Measurements from ENCODE around the gene PRR5L.

Gene PRR5L

GRCh38 chr11:36361901-36362391 lies 65.9 kb downstream of the PRR5L start:
- H3K27ac ChIP-seq (ENCODE audit: low read depth, low read length): no peak overlapping the region
- no peaks in the 10 kb centered on the region for H3F3A ChIP-seq (ENCODE audit: insufficient read depth)
- no peak overlapping the region for H2AFZ ChIP-seq (ENCODE audit: low read depth, low read length, severe bottlenecking)
- TF ChIP-seq, protein P1, sequence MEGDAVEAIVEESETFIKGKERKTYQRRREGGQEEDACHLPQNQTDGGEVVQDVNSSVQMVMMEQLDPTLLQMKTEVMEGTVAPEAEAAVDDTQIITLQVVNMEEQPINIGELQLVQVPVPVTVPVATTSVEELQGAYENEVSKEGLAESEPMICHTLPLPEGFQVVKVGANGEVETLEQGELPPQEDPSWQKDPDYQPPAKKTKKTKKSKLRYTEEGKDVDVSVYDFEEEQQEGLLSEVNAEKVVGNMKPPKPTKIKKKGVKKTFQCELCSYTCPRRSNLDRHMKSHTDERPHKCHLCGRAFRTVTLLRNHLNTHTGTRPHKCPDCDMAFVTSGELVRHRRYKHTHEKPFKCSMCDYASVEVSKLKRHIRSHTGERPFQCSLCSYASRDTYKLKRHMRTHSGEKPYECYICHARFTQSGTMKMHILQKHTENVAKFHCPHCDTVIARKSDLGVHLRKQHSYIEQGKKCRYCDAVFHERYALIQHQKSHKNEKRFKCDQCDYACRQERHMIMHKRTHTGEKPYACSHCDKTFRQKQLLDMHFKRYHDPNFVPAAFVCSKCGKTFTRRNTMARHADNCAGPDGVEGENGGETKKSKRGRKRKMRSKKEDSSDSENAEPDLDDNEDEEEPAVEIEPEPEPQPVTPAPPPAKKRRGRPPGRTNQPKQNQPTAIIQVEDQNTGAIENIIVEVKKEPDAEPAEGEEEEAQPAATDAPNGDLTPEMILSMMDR (IDR thresholded peaks at IDR 0.05; ENCODE audit: insufficient read depth, low read length, poor library complexity, severe bottlenecking): no peak
- no peak for TF ChIP-seq EZH2phosphoT487 (conservative IDR thresholded peaks at IDR 0.05; ENCODE audit: low read length)
- no peaks in the 10 kb centered on the region for H3K79me2 ChIP-seq (ENCODE audit: insufficient read depth, low read length)
- no peak overlapping the region for H3K9ac ChIP-seq (ENCODE audit: low read length)
- H3K27me3 ChIP-seq (ENCODE audit: low read length): no peaks in the 10 kb centered on the region
- no peak overlapping the region for H3K4me3 ChIP-seq (ENCODE audit: insufficient read depth, low read length, poor library complexity, severe bottlenecking)
- H4K20me1 ChIP-seq (ENCODE audit: low read depth, low read length): no peaks in the 10 kb centered on the region
- H3K4me2 ChIP-seq (ENCODE audit: low read depth, low read length, poor library complexity, severe bottlenecking): no peak overlapping the region
- no peaks in the 10 kb centered on the region for H3K36me3 ChIP-seq (ENCODE audit: low read length)
- no peaks in the 10 kb centered on the region for H3K9me3 ChIP-seq (ENCODE audit: insufficient read depth, low read length)
- no peaks in the 10 kb centered on the region for H3K9me2 ChIP-seq (replicated peaks; ENCODE audit: insufficient read depth, low read length)

- Histone ChIP-seq H3K9me2 (replicated peaks; ENCODE audit: insufficient read depth, low read length) (no peaks in the 10 kb centered on the region), H3K9ac (ENCODE audit: low read length) (no peak overlapping the region), H3K4me3 (ENCODE audit: insufficient read depth, low read length, poor library complexity, severe bottlenecking) (no peak overlapping the region), H3F3A (ENCODE audit: insufficient read depth) (no peaks in the 10 kb centered on the region), H2AFZ (ENCODE audit: low read depth, low read length, severe bottlenecking) (no peak overlapping the region), H3K79me2 (ENCODE audit: insufficient read depth, low read length) (no peaks in the 10 kb centered on the region), H4K20me1 (ENCODE audit: low read depth, low read length) (no peaks in the 10 kb centered on the region), H3K9me3 (ENCODE audit: insufficient read depth, low read length) (no peaks in the 10 kb centered on the region), H3K36me3 (ENCODE audit: low read length) (no peaks in the 10 kb centered on the region), H3K27ac (ENCODE audit: low read depth, low read length) (no peak overlapping the region), H3K4me2 (ENCODE audit: low read depth, low read length, poor library complexity, severe bottlenecking) (no peak overlapping the region), H3K27me3 (ENCODE audit: low read length) (no peaks in the 10 kb centered on the region)
- TF ChIP-seq, protein P1 (IDR thresholded peaks at IDR 0.05; ENCODE audit: insufficient read depth, low read length, poor library complexity, severe bottlenecking): no peak
- TF ChIP-seq EZH2phosphoT487 (conservative IDR thresholded peaks at IDR 0.05; ENCODE audit: low read length): no peak
These were observed 66.8 kb downstream of the PRR5L start for GRCh38 chr11:36362902-36363301.

GRCh38 chr11:36363361-36364268 lies 67.5 kb downstream of the PRR5L start:
- Histone ChIP-seq H3K4me3 (ENCODE audit: insufficient read depth, low read length, poor library complexity, severe bottlenecking) (no peak overlapping the region), H3F3A (ENCODE audit: insufficient read depth) (no peaks in the 10 kb centered on the region), H3K79me2 (ENCODE audit: insufficient read depth, low read length) (no peaks in the 10 kb centered on the region), H3K27ac (ENCODE audit: low read depth, low read length) (no peak overlapping the region), H3K9me2 (replicated peaks; ENCODE audit: insufficient read depth, low read length) (no peaks in the 10 kb centered on the region), H3K27me3 (ENCODE audit: low read length) (no peaks in the 10 kb centered on the region), H4K20me1 (ENCODE audit: low read depth, low read length) (no peaks in the 10 kb centered on the region), H2AFZ (ENCODE audit: low read depth, low read length, severe bottlenecking) (no peak overlapping the region), H3K9me3 (ENCODE audit: insufficient read depth, low read length) (no peaks in the 10 kb centered on the region), H3K9ac (ENCODE audit: low read length) (no peak overlapping the region), H3K4me2 (ENCODE audit: low read depth, low read length, poor library complexity, severe bottlenecking) (no peak overlapping the region), H3K36me3 (ENCODE audit: low read length) (no peaks in the 10 kb centered on the region)
- TF ChIP-seq, protein P1 (IDR thresholded peaks at IDR 0.05; ENCODE audit: insufficient read depth, low read length, poor library complexity, severe bottlenecking): no peak
- TF ChIP-seq EZH2phosphoT487 (conservative IDR thresholded peaks at IDR 0.05; ENCODE audit: low read length): no peak

Data from SU-DHL-6 (cell line).